CD4-positive, alpha-beta T cell treated with Interleukin-21 for 1 hour (primary cell): Measurements from ENCODE around the gene MYOM1.

Source experiments
- DNase-seq: peaks from one replicate; pipeline ENCODE4 v3.0.0-alpha.2; 2020

Gene MYOM1

GRCh38 chr18:3111523-3112240, 108.1 kb downstream of the MYOM1 start:
- DNase-seq = no peak

GRCh38 chr18:3110034-3110752, 109.6 kb downstream of the MYOM1 start:
- no peak for DNase-seq

- DNase-seq = no peak
These were observed 112.0 kb downstream of the MYOM1 start for GRCh38 chr18:3107740-3108151.

GRCh38 chr18:3104190-3105054, 115.3 kb downstream of the MYOM1 start:
- no peak for DNase-seq

GRCh38 chr18:3103576-3103975, 116.2 kb downstream of the MYOM1 start:
- no peak for DNase-seq

- no peak for DNase-seq
These were observed 116.8 kb downstream of the MYOM1 start for GRCh38 chr18:3102983-3103382.

GRCh38 chr18:3100498-3101132, 119.2 kb downstream of the MYOM1 start:
- no peak for DNase-seq

- no peak for DNase-seq
These were observed 120.4 kb downstream of the MYOM1 start for GRCh38 chr18:3099327-3099726.

GRCh38 chr18:3097082-3097481, 122.7 kb downstream of the MYOM1 start:
- DNase-seq = peak; percentile 53

- no peak for DNase-seq
These were observed 123.8 kb downstream of the MYOM1 start for GRCh38 chr18:3095921-3096320.

GRCh38 chr18:3094338-3094684, 125.5 kb downstream of the MYOM1 start:
- DNase-seq = no peak

- DNase-seq = no peak
These were observed 126.0 kb downstream of the MYOM1 start for GRCh38 chr18:3093624-3094337.

GRCh38 chr18:3092727-3093126, 127.0 kb downstream of the MYOM1 start:
- DNase-seq = no peak

- no peak for DNase-seq
These were observed 130.2 kb downstream of the MYOM1 start for GRCh38 chr18:3089579-3089978.

- no peak for DNase-seq
These were observed 131.3 kb downstream of the MYOM1 start for GRCh38 chr18:3088449-3088848.

GRCh38 chr18:3086871-3087270, 132.9 kb downstream of the MYOM1 start:
- DNase-seq = no peak

- no peak for DNase-seq
These were observed 134.2 kb downstream of the MYOM1 start for GRCh38 chr18:3085612-3086011.

- no peak for DNase-seq
These were observed 135.6 kb downstream of the MYOM1 start for GRCh38 chr18:3084206-3084605.

- no peak for DNase-seq
These were observed 136.0 kb downstream of the MYOM1 start for GRCh38 chr18:3083766-3084165.

GRCh38 chr18:3081584-3081991, 138.2 kb downstream of the MYOM1 start:
- no peak for DNase-seq

GRCh38 chr18:3079653-3080052, 140.1 kb downstream of the MYOM1 start:
- no peak for DNase-seq

- DNase-seq = no peak
These were observed 144.3 kb downstream of the MYOM1 start for GRCh38 chr18:3075491-3075890.

- no peak for DNase-seq
These were observed 145.7 kb downstream of the MYOM1 start for GRCh38 chr18:3074087-3074486.
